OCI-LY1 (cell line): ENCODE results near the gene UBE2Q1.

Experiments used
- H2AFZ ChIP-seq: fragments of 200-600 bp; sonication (generic), shearing (Covaris generic); 2 replicates; pipeline ENCODE4 v1.6.0; 2014; ENCODE audit warnings: antibody characterized with exemption, mild to moderate bottlenecking, low read length
- H3F3A ChIP-seq: fragments of 200-600 bp; sonication (generic), shearing (Covaris generic); 2 replicates; pipeline ENCODE4 v1.6.0; 2014; ENCODE audit warnings: mild to moderate bottlenecking, antibody characterized with exemption, low read length, moderate library complexity; ENCODE audit not compliant: insufficient read depth
- H3K27ac ChIP-seq: fragments of 200-600 bp; sonication (generic); 2 replicates; pipeline ENCODE4 v1.5.1; 2014; ENCODE audit warnings: low read length, mixed run types, mild to moderate bottlenecking, low read depth; ENCODE audit not compliant: poor library complexity, severe bottlenecking
- H3K27me3 ChIP-seq: fragments of 200-600 bp; sonication (generic); 2 replicates; pipeline ENCODE4 v1.6.0; 2014; ENCODE audit warnings: antibody characterized with exemption, mild to moderate bottlenecking, low read length, moderate library complexity; ENCODE audit not compliant: insufficient read depth
- H3K36me3 ChIP-seq: fragments of 200-600 bp; sonication (generic); 2 replicates; pipeline ENCODE4 v1.6.1; 2014; ENCODE audit warnings: mild to moderate bottlenecking, antibody characterized with exemption, low read length, moderate library complexity, mixed read lengths; ENCODE audit not compliant: insufficient read depth
- H3K4me1 ChIP-seq: fragments of 200-600 bp; sonication (generic); 2 replicates; pipeline ENCODE4 v1.5.1; 2014; ENCODE audit warnings: mild to moderate bottlenecking, low read length, moderate library complexity; ENCODE audit not compliant: insufficient read depth, severe bottlenecking
- H3K4me2 ChIP-seq: fragments of 200-600 bp; sonication (generic), shearing (Covaris generic); 2 replicates; pipeline ENCODE4 v1.6.1; 2014; ENCODE audit warnings: low read length
- H3K4me3 ChIP-seq: fragments of 200-600 bp; sonication (generic); 2 replicates; pipeline ENCODE4 v1.5.1; 2014; ENCODE audit warnings: low read length, low read depth, mild to moderate bottlenecking, mixed read lengths; ENCODE audit not compliant: poor library complexity, severe bottlenecking
- H3K79me2 ChIP-seq: fragments of 200-600 bp; shearing (Covaris generic); 2 replicates; pipeline ENCODE4 v1.6.1; 2016; ENCODE audit warnings: mixed run types, low read length, mixed read lengths; ENCODE audit not compliant: insufficient read depth
- H3K9ac ChIP-seq: fragments of 200-600 bp; sonication (generic), shearing (Covaris generic); 2 replicates; pipeline ENCODE4 v1.6.1; 2014; ENCODE audit warnings: mild to moderate bottlenecking, low read length, mixed read lengths
- H3K9me2 ChIP-seq: fragments of 200-600 bp; sonication (generic), shearing (Covaris generic); 2 replicates; pipeline ENCODE4 v1.6.1; 2014; ENCODE audit warnings: low read depth, mild to moderate bottlenecking, low read length, mixed read lengths
- H3K9me3 ChIP-seq: fragments of 200-600 bp; shearing (Covaris generic); 2 replicates; pipeline ENCODE4 v1.6.1; 2014; ENCODE audit warnings: low read length, mixed read lengths
- H4K20me1 ChIP-seq: fragments of 200-600 bp; sonication (generic), shearing (Covaris generic); 2 replicates; pipeline ENCODE4 v1.6.0; 2016; ENCODE audit warnings: mild to moderate bottlenecking, low read length; ENCODE audit not compliant: insufficient read depth
- EZH2 ChIP-seq: fragments of 200-600 bp; sonication (generic), shearing (Covaris generic); IDR thresholded peaks from 2 replicates; pipeline ENCODE4 v1.8.0; 2017; ENCODE audit warnings: borderline replicate concordance, mixed run types, mild to moderate bottlenecking, antibody characterized with exemption, low read length, moderate library complexity, mixed read lengths
- TF ChIP-seq, protein P1 (sequence below): fragments of 200-600 bp; sonication (generic), shearing (Covaris generic); IDR thresholded peaks from 2 replicates; pipeline ENCODE4 v1.5.1; 2017; ENCODE audit warnings: mild to moderate bottlenecking, antibody characterized with exemption, low read length, moderate library complexity, mixed read lengths

The UBE2Q1 gene

DNA sequence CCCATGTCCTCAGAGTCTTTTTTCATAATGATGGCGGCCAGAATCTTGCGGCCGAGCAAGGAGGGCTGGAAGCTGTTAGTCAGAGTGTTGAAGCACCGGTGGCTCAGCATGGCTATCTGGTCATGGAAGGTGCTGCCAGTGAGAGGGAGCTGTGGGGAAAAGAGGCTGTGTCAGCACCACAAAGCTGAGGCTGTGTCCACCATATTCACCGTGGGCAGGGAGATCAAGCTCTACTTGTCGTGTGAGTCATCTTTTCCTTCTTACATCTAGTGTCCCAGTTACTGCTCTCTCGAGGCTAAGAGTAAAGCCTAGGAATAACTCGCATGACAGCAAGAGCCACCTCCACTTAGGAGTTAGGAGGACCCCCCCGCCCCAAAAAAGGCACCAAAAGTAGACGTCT lies 31.3 kb upstream of the UBE2Q1 start:
- peaks cover 7% of the 10 kb centered on the region for H3K4me1 ChIP-seq
- no peak overlapping the region for H3K9ac ChIP-seq
- H3K4me2 ChIP-seq = no peak overlapping the region
- no peak overlapping the region for H2AFZ ChIP-seq
- peaks cover 100% of the 10 kb centered on the region for H3K36me3 ChIP-seq
- H3K27me3 ChIP-seq = no peaks in the 10 kb centered on the region
- H4K20me1 ChIP-seq = no peaks in the 10 kb centered on the region
- H3K4me3 ChIP-seq = no peak overlapping the region
- no peaks in the 10 kb centered on the region for H3K9me2 ChIP-seq
- H3K79me2 ChIP-seq = no peaks in the 10 kb centered on the region
- H3K27ac ChIP-seq = no peak overlapping the region
- no peaks in the 10 kb centered on the region for H3F3A ChIP-seq
- no peak for TF ChIP-seq EZH2
- TF ChIP-seq, protein P1, sequence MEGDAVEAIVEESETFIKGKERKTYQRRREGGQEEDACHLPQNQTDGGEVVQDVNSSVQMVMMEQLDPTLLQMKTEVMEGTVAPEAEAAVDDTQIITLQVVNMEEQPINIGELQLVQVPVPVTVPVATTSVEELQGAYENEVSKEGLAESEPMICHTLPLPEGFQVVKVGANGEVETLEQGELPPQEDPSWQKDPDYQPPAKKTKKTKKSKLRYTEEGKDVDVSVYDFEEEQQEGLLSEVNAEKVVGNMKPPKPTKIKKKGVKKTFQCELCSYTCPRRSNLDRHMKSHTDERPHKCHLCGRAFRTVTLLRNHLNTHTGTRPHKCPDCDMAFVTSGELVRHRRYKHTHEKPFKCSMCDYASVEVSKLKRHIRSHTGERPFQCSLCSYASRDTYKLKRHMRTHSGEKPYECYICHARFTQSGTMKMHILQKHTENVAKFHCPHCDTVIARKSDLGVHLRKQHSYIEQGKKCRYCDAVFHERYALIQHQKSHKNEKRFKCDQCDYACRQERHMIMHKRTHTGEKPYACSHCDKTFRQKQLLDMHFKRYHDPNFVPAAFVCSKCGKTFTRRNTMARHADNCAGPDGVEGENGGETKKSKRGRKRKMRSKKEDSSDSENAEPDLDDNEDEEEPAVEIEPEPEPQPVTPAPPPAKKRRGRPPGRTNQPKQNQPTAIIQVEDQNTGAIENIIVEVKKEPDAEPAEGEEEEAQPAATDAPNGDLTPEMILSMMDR = no peak
- H3K9me3 ChIP-seq = no peaks in the 10 kb centered on the region

DNA sequence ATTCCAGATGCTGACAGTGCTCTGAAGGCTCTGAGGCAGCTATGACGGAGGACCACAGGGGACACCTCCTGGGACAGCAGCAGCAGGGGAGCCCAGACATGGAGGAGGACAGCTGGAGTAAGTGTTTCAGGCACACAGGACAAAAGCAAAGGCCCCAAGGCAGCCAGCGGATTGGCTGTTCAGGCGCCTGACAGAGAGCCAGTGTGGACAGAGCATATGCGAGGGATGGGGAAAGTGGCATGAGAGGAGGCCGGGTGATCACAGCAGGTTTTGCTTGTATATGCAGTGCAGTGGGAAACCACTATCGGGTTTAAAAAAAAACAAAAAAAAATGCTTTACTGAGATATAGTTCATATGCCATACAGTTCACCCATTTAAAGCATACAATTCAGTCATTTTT lies 28.2 kb upstream of the UBE2Q1 start:
- H3K36me3 ChIP-seq = peaks cover 100% of the 10 kb centered on the region
- no peak overlapping the region for H3K4me3 ChIP-seq
- peaks cover 11% of the 10 kb centered on the region for H3K4me1 ChIP-seq
- H3K79me2 ChIP-seq = no peaks in the 10 kb centered on the region
- H3K27ac ChIP-seq = no peak overlapping the region
- H2AFZ ChIP-seq = no peak overlapping the region
- no peaks in the 10 kb centered on the region for H4K20me1 ChIP-seq
- H3K9me2 ChIP-seq = no peaks in the 10 kb centered on the region
- H3F3A ChIP-seq = 0 out of 2 replicates have a peak, but pooled peaks cover 3% of the 10 kb centered on the region
- no peaks in the 10 kb centered on the region for H3K9me3 ChIP-seq
- no peak overlapping the region for H3K4me2 ChIP-seq
- no peak for TF ChIP-seq EZH2
- TF ChIP-seq, protein P1 = no peak
- no peaks in the 10 kb centered on the region for H3K27me3 ChIP-seq
- H3K9ac ChIP-seq = no peak overlapping the region

DNA sequence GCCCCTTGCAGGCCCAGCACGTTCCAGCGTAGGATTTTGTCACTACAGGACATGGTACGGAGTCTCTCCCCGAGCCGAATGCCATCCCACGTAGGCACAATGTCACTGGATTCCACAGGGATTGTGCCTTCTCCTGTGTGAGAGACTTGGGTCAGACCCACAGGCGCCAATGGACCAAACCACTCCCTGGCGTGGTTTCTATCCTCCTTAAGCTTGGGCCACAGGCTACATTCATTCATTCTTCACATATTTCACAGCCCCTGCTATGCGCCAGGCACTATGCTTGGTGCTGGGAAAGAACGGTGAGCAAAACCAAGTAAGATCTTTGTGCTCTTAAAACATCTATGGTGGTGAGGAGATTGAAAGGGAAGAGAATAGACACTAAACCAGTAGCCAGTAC lies 27.8 kb upstream of the UBE2Q1 start:
- Histone ChIP-seq H3K79me2 (no peaks in the 10 kb centered on the region), H3K9me3 (no peaks in the 10 kb centered on the region), H3K4me1 (peaks cover 11% of the 10 kb centered on the region), H3K9ac (no peak overlapping the region), H3K27me3 (no peaks in the 10 kb centered on the region), H2AFZ (no peak overlapping the region), H3F3A (0 out of 2 replicates have a peak, but pooled peaks cover 3% of the 10 kb centered on the region), H3K4me2 (no peak overlapping the region), H3K9me2 (no peaks in the 10 kb centered on the region), H4K20me1 (no peaks in the 10 kb centered on the region), H3K36me3 (peaks cover 98% of the 10 kb centered on the region), H3K4me3 (no peak overlapping the region), H3K27ac (no peak overlapping the region)
- TF ChIP-seq, protein P1 = no peak
